Lung (tissue), 12 donors: ENCODE data around the gene IFT22. TPM values are rescaled to one million over a fixed set of nuclear protein-coding genes. Genes with fewer than 3 reads are reported as not detected.
A peak's percentile ranks its signal among the peaks of the same experiment; 100 is the strongest.

Experiments used
- ATAC-seq: fragments of 200-7000 bp; cut with Tn5 transposase; one replicate; pipeline ENCODE4 v1.9.1; 2020; ENCODE audit warnings: moderate number of reproducible peaks; ENCODE audit not compliant: insufficient read depth, low FRiP score
- DNase-seq, 3 donors: peaks; one replicate each; pipeline ENCODE4 v3.0.0-alpha.2; 2013 to 2017
- H3K27ac ChIP-seq, 2 donors: one replicate each; pipeline ENCODE4 v1.5.1; 2013; ENCODE audit warnings: mild to moderate bottlenecking in 2 of 2, moderate library complexity in 2 of 2, control low read depth in 1 of 2, inconsistent platforms in 1 of 2, low read depth in 1 of 2, low read length in 1 of 2
- H3K27me3 ChIP-seq, 3 donors: one replicate each; pipeline ENCODE4 v1.5.1; 2013; ENCODE audit warnings: low read length in 2 of 3; ENCODE audit not compliant: control insufficient read depth in 3 of 3, insufficient read depth in 3 of 3
- H3K36me3 ChIP-seq, 4 donors: one replicate each; pipeline ENCODE4 v1.5.1; 2013; ENCODE audit warnings: low read length in 4 of 4, mild to moderate bottlenecking in 1 of 4, moderate library complexity in 1 of 4; ENCODE audit not compliant: control insufficient read depth in 4 of 4, insufficient read depth in 4 of 4
- H3K4me1 ChIP-seq, 5 donors: one replicate each; pipeline ENCODE4 v1.5.1; 2013; ENCODE audit warnings: low read length in 5 of 5, mild to moderate bottlenecking in 2 of 5, moderate library complexity in 1 of 5; ENCODE audit not compliant: control insufficient read depth in 5 of 5, insufficient read depth in 5 of 5
- H3K4me3 ChIP-seq: one replicate; pipeline ENCODE4 v1.5.1; 2013; ENCODE audit warnings: mild to moderate bottlenecking, control low read depth, moderate library complexity
- H3K9ac ChIP-seq, 2 donors: one replicate each; pipeline ENCODE4 v1.5.1; 2013; ENCODE audit warnings: low read length in 2 of 2, control low read depth in 1 of 2; ENCODE audit not compliant: insufficient read depth in 1 of 2
- H3K9me3 ChIP-seq, 4 donors: one replicate each; pipeline ENCODE4 v1.5.1; 2013; ENCODE audit warnings: low read length in 3 of 4, mild to moderate bottlenecking in 1 of 4, moderate library complexity in 1 of 4; ENCODE audit not compliant: control insufficient read depth in 4 of 4, insufficient read depth in 3 of 4
- WGBS, 2 donors: extraction: QIAGEN DNeasy Blood & Tissue Kit; methylation state at CpG; one replicate each; pipeline ENCODE4 v1.1.7; 2013; 5-methylcytosine and 5-hydroxymethylcytosine counted together
- polyA plus RNA-seq, 2 donors: library from polyadenylated mRNA; stranded (reverse); fragments of 200-250 nt; gene quantifications; one replicate each; pipeline ENCODE4 v1.2.1, GENCODE V29; 2013
- total RNA-seq, 2 donors: library from RNA; depleted of rRNA in 1 of 2; stranded (reverse); fragments of >200 nt in 1 of 2; gene quantifications; one replicate each; pipeline ENCODE4 v1.2.1, GENCODE V29; 2014 to 2021
- TF ChIP-seq, protein P1 (sequence below): IDR thresholded peaks from 2 replicates; pipeline ENCODE4 v1.5.1; 2012; ENCODE audit warnings: mild to moderate bottlenecking; ENCODE audit errors: control extremely low read depth, extremely low read depth
- donor health status: control.
- donor health status: control.
- donor health status: Bipolar disorder and iron deficiency.
- donor health status: healthy.
- donor health status: DM: yes; HTN: yes; CAD: no.

The IFT22 gene
- total and polyA plus RNA-seq, 4 donors, result 23.6 to 44.7 (median 34.0) TPM

DNA sequence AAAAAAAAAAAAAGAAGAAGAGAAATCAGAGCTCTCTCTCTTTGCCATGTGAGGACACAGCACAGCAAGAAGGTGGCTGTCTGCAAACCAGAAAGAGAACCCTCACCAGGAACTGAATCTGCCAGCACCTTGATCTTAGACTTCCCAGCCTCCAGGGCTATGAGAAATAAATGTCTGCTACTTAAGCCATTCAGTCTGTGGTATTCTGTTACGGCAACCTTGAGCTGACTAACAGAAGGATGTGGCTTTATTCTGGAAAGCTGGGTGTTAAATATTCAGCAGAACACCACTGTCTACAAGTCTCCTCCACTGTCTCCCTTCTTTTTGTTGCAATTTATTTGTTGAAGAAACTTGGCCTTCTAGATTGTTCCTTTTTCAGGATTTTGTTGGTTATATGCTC lies 46.1 kb upstream of the IFT22 start:
- H3K4me3 ChIP-seq, result no peak overlapping the region
- DNase-seq, result no peak
- H3K9me3 ChIP-seq, result no peaks in the 10 kb centered on the region
- ATAC-seq, result no peak
- no peaks in the 10 kb centered on the region for H3K36me3 ChIP-seq
- H3K27ac ChIP-seq, result no peak overlapping the region
- peaks cover 0 to 4% (median 0%) of the 10 kb centered on the region in 5 donors for H3K4me1 ChIP-seq
- TF ChIP-seq, protein P1, sequence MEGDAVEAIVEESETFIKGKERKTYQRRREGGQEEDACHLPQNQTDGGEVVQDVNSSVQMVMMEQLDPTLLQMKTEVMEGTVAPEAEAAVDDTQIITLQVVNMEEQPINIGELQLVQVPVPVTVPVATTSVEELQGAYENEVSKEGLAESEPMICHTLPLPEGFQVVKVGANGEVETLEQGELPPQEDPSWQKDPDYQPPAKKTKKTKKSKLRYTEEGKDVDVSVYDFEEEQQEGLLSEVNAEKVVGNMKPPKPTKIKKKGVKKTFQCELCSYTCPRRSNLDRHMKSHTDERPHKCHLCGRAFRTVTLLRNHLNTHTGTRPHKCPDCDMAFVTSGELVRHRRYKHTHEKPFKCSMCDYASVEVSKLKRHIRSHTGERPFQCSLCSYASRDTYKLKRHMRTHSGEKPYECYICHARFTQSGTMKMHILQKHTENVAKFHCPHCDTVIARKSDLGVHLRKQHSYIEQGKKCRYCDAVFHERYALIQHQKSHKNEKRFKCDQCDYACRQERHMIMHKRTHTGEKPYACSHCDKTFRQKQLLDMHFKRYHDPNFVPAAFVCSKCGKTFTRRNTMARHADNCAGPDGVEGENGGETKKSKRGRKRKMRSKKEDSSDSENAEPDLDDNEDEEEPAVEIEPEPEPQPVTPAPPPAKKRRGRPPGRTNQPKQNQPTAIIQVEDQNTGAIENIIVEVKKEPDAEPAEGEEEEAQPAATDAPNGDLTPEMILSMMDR, result no peak
- H3K27me3 ChIP-seq, result peaks cover 0 to 4% (median 0%) of the 10 kb centered on the region in 3 donors
- WGBS, 2 donors, result 56 to 66% methylated on average over 1 of the region's 1 CpG
- no peak overlapping the region for H3K9ac ChIP-seq

DNA sequence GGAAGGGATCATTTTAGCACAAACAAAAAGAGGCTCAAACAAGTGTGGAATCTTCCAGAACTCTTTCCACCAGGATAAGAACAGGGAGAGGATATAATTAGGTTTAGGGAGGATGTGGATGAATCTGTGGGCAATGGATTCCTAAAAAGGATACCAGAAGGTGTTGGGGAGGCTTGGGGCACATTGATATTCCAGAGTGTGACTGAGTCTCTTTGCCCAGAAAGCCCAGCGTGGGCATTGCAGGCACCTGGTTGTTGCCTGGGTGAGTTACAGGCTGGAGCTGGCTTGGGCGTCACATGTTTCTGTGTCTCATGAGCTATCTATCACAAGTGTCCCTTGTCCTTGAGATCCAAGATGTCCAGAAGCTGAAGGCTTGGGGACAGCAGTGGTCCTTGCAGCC lies 44.3 kb upstream of the IFT22 start:
- H3K27me3 ChIP-seq, result peaks cover 0 to 4% (median 0%) of the 10 kb centered on the region in 3 donors
- H3K36me3 ChIP-seq, result no peaks in the 10 kb centered on the region
- DNase-seq (no peak), ATAC-seq (no peak)
- H3K27ac ChIP-seq, result no peak overlapping the region
- TF ChIP-seq, protein P1, result no peak
- no peak overlapping the region for H3K9ac ChIP-seq
- H3K4me1 ChIP-seq, result peaks cover 0 to 4% (median 0%) of the 10 kb centered on the region in 5 donors
- WGBS, 2 donors, result 94 to 100% methylated on average over 2 of the region's 2 CpGs
- no peak overlapping the region for H3K4me3 ChIP-seq
- peaks cover 0 to 1% (median 0%) of the 10 kb centered on the region in 4 donors for H3K9me3 ChIP-seq

DNA sequence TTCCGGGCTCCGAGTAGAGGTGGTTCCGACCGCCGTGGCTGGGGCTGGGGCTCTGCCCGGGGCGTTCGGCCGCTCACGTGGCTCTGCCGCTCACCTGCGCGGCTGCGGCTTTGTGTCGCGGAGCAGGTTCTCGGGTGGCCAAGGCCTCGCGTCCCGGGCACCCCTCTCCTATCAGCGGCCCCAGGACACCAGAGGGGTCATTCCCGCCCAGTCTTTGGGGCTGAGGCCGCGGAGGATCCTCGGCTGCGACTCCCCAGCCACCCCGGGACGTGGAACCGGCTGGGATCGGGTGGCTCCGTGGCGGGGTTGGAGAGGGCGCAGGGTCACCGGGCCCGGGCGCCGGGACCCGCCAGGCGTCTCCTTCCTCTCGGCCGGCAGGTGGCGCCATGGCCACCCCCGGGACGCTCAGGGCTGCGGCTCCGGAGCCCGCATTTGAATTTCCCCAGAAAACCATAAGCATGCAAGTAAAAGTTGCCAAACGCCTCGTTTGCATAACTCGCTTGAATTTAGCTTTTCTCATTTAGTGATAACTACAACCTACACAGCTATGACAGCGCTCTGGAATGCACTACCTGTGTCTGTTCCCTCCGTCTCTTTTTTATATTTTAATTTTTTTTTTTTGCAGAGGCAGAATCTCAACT lies 42.2 kb upstream of the IFT22 start:
- H3K9ac ChIP-seq, result no peak overlapping the region
- peaks cover 0 to 4% (median 0%) of the 10 kb centered on the region in 3 donors for H3K27me3 ChIP-seq
- TF ChIP-seq, protein P1, result peak; percentile 40
- H3K4me3 ChIP-seq, result no peak overlapping the region
- no peak overlapping the region for H3K27ac ChIP-seq
- ATAC-seq (peak; percentile 85), DNase-seq (peak; percentile 82 to 87 (median 84))
- H3K4me1 ChIP-seq, result peaks cover 0 to 4% (median 0%) of the 10 kb centered on the region in 5 donors
- H3K9me3 ChIP-seq, result peaks cover 0 to 5% (median 0%) of the 10 kb centered on the region in 4 donors
- no peaks in the 10 kb centered on the region for H3K36me3 ChIP-seq
- whole genome bisulfite sequencing, 2 donors, result 2 to 3% methylated on average over 32 to 52 of the region's 52 CpGs
